HEK293T (cell line): ENCODE measurements around the gene P2RY2.

Source experiments
- BHLHE40 ChIP-seq: fragments of 450-650 bp; IDR thresholded peaks from 2 replicates; pipeline ENCODE4 v1.6.1; 2016; ENCODE audit warnings: mild to moderate bottlenecking, moderate library complexity, borderline replicate concordance
- FOXA1 ChIP-seq: fragments of 450-650 bp; IDR thresholded peaks from 2 replicates; pipeline ENCODE4 v1.6.1; 2016; ENCODE audit warnings: mild to moderate bottlenecking
- FOXM1 ChIP-seq: fragments of 450-650 bp; IDR thresholded peaks from 2 replicates; pipeline ENCODE4 v1.6.1; 2017; ENCODE audit warnings: mild to moderate bottlenecking, borderline replicate concordance

- no peak for TF ChIP-seq FOXA1
- no peak for TF ChIP-seq BHLHE40
- TF ChIP-seq FOXM1: no peak
Measured at GRCh38 chr11:73205661-73206343, 12.3 kb upstream of the P2RY2 start.
